Stimulated activated CD8-positive, alpha-beta memory T cell treated with anti-CD3 and anti-CD28 coated beads, Interleukin-12 subunit alpha, Interleukin-12 subunit beta, amount 100 ng/mL, for 4 hours (primary cell): ENCODE results near the gene SEC24D.

Source experiments
- DNase-seq: peaks from one replicate; pipeline ENCODE4 v3.0.0-alpha.2; 2020; ENCODE audit warnings: low read depth

The SEC24D gene

DNA sequence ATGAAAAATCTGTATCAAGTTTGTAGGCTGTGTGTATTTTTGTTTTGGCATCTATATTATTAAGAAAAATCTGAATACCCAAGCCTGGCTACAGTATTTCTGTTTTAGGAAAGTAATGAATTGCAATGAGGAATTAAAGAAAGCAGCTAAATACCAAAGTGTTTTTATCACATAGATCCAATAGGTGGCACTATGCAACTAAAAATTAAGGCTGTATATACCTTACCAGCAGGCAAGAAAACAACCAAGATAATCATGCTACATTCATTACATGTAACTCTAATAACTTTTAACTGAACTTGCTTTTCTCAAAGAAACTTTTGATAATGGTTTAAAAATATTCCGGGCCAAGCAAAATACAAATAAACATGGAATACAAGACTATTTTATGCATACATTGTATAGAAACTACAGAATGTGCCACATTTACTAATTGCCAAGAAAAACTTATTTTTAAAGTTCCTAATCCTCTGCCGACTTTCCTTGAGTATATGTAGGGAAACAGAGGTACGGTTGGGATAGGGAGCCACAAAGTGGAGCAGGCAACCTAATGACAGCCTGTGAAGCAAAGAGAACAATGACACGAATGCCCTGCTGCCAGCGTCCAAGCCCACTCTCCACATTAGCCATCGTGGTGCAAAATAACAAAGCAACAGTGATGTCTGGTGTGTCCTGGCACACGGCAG, 63.7 kb downstream of the SEC24D start:
- DNase-seq: no peak

DNA sequence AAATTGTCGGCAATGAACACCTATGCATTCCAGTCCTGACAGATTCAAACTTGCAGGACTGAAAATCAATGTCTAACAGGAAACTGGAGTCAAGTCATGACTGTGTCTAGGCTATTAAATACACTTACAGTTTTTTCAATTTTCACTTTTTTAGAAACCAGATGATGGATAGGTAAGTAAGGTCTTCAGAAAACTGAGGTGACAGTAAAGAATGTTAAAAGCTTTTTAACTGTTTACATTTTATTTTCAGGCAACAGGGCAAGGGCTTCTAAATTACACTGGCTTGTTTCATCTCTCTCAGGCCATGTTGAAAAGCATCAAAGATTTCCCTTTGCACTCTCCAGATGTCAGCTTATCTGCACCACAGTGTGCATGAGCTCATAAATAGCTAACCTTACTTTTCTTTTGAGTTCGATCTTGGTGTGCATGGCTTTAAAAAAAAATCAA, 65.2 kb downstream of the SEC24D start:
- no peak for DNase-seq

DNA sequence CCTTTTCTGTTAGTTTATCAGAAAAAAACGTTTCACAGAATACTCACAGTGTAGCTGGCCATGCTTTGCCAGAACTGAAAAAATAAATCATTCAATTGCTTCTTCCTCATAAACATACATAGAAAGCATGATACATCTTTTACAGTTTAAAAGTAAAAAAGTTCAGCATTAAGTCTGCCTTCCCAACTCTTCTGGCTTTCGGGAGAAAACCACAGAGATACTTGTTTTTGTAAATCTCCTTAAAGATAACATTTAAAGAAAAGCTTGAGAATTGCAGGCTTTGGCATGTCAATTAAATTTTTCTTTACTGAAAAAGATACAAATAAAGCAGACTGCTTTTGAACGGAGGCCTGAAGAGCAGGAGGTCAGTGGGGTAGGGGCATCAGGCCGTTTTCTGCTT, 66.8 kb downstream of the SEC24D start:
- DNase-seq: no peak

DNA sequence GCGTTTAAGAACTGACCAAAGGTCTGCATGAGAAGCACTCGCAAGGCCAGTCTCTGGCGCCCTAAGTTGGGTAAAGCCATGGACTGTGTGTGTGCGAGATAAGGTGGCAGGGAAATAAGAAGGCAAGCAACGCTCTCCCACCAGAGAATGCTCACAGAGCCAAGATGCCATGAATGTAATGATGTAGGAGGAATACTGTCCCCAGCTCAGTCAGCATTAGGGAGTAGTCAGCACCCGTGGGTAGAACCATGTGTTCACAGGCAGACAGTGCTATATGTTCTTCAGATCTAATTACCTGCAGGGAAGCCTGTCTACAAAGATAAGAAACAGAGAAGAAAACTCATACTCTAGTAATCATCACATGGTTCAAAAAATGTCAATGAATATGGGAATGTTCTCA, 68.8 kb downstream of the SEC24D start:
- DNase-seq: no peak

DNA sequence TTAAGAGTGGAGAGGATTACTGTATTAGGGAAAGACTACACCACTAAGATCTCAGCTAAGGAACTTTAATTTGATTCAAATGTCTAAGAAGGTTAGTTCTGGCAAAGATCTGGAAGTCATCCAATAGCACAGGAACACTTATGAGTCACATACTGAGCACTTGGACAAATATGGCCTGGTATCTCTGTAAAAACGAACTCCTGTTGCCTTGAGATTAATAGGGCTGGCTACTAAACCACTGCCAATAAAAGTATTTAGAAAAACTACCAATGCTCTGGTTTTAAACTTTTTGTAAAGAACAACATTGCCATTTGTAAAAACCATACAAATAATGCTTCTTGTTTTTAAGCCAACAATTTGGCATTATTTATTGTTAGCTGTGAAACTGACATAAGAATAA, 70.5 kb downstream of the SEC24D start:
- no peak for DNase-seq

DNA sequence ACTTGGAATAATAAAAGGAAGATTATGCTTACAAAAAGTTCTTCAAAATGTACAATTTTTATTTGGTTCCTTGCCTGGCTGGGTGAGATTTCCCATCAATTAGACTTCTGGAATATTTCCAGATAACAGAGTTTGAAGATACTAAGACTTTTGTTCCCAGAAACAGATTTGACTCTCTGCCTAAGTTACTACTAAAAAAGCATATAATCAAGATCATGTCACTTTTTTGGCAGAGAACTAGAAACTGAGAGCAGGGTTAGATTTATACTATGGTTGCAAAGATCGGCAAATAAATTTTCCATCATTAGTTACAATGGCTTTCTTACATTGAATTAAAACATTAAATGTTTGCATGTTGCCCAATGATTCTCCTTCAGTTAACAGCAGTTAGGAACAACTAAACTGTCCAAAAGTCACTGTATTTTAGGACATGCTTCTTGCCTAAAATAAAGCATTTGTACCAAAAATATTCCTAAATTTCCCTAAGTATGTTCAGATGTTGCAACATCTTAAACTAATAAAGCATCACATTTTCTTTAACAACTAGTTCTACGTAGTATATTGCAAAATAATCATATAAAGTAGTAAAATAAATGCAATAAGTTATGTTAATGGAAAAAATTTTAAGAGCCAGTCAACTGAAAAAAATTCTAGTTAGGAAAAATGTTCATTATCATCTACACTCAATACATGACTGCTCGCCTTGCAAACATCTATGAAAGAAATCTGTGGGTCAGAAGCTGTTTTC, 73.0 kb downstream of the SEC24D start:
- DNase-seq: no peak

DNA sequence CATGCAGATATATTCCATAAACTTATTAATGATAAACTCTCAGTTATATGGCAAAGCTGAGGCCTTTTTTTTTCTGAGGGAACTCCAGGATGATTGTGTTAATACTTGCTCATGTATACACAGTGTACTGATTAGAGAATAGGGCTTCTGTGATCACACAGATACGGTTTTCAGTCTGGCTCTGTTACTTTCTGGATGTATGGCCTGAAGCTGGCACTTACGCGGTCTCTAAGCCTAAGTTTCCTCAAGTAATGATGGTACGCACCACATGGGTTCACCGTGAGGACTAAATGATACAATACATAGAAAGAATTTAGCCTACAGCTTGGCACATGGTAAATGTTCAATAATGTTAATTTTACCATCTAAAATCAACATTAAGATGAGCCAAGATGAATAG, 73.8 kb downstream of the SEC24D start:
- DNase-seq: no peak

DNA sequence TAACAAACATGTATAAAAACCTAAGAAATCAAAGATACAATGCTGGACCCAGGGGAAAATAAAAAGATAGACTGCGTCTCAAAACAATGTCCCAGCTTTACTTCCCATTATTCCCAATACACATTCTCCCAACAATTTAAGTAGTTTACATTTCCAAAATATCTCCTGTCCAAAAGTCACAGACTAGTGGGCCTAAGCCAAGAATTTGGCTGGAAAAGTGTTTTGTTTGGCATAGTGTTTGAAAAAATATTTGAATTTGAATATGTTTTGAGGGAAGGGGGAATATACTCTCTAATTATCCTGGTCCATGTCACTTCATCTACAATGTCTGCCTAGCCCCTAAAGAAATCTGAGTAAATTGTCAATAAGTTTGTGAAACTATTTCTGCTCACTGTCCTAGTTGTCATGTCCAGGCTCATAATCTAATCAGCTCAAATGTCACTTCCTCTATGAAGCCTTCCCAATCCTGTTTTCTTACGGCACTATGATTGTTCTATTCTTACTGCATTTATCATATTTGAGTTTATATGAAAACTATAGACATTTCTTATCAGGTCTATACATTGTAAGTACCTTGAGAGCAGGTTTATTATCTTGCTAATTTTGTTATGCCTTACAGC, 74.4 kb downstream of the SEC24D start:
- DNase-seq: no peak

DNA sequence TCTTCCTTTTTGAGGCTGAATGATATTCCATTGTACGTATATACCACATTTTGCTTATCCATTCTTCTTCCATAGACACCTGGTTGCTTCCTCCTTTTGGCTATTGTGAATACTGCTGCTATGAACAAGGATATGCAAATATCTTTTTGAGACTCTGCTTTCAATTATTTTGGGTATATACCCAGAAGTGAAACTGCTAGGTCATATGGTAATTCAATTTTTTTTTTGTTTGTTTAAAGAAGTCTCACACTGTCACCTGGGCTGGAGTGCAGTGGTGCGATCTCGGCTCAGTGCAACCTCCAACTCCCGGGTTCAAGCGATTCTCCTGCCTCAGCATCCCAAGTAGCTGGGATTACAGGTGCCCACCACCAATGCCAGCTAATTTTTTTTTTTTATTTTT, 75.4 kb downstream of the SEC24D start:
- no peak for DNase-seq

DNA sequence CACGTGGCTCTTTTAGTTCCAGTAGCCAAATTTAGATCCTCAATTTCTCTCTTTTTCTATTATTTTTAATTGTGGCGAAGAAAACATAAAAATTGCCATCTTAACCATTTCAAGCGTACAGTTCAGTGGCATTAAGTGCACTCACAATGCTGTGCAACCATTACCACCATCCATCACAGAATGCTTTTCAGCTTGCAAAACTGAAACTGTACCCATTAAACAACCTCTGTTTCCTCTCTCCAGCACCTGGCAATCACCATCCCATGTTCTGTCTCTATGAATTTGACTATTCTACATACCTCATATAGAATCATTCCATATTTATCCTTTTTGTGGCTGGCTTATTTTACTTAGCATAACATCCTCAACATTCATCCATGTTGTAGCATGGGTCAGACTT, 75.8 kb downstream of the SEC24D start:
- DNase-seq: no peak

DNA sequence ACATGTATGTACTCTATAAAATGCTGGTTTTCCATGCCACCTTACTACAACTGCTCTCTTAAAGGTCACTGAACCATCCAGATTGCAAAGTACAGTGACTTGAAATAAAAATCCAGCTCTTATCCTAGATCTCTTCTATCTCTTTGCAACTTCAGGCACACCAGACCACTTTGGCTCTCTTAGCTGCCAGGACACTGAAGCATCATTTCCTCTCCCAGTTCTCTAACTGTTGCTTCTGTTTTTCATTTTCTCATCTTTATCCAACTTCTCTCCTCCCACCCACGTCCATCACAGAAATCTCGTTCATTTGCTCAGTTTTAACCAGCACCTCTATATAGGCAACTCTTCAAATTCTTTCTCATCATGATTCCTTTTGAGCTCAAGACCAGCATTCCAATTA, 76.4 kb downstream of the SEC24D start:
- no peak for DNase-seq

DNA sequence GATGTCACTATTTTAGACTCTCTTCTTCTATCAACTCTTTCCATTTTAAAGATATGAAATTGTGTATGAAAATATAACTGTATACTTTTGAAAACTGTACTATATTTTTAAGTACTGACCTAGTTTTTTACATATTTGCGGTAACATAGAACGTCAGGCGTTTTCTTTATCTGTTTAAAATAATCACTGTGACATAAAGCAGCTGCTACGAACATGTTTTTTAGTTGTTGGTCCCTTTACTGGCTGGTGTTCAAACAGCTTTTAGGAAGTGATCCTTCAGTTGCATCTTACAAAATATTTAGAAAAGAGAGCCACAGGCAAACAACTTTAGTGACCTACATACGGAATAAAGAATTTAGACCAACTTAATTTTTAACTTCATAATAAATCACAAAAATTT, 77.6 kb downstream of the SEC24D start:
- DNase-seq: no peak

DNA sequence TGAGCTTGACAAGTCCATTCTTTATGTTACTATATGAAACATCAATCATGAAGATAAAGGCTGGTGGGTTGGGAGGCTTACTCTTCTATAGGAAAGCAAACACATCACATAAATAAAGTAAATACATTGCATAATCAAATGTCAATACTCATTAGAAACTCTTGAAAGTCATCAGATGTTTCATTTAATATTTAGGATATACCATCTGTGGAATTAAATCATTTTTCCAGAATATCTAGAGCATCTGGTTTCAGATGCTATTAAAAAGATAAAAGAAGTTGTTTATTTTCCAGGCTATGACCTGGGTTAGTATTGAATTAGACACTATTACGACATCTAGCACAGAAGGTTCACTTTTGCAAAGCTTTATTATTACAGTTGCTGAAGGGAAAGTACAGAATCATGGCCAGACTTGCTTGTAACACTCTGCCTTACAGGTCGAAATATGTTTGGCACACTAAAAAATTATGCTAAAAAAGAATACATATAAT, 78.1 kb downstream of the SEC24D start:
- no peak for DNase-seq

DNA sequence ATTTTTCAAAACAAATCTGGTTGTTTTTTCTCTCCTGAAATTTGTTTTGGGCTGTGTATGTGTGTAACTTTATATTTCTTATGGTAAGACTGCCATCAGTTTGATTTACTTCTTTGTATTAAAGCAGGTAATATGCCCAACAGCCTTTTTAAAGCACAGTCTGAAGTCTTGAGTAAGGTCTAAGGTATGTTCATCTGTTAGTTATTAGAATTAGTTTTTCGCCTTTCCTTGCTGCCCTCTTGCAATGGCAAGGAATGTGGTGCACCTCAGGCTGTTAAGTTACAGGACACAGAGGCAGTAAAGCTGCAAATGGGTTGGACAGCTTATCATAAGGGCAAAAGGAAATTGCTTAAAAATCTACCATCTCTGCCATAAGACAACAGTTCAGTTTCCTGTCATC, 79.0 kb downstream of the SEC24D start:
- DNase-seq: no peak

DNA sequence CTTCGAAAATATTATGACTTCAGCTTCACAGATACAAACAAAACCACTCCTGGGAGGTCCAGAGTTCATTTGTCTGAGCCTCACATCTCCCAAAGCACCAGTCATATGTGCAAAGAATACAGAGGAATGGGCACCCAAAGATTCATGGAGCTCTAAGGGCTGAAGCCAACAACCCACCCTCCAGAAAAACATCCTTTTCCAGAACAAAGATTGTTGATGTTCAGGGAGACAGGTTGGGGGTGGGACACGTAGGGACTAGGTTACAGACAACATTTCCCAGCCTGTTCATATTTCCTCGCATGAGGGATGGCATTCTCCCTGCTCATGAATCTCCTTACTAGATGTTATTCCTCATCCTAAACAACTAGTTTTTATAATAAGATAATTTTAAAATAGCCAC, 79.5 kb downstream of the SEC24D start:
- no peak for DNase-seq

DNA sequence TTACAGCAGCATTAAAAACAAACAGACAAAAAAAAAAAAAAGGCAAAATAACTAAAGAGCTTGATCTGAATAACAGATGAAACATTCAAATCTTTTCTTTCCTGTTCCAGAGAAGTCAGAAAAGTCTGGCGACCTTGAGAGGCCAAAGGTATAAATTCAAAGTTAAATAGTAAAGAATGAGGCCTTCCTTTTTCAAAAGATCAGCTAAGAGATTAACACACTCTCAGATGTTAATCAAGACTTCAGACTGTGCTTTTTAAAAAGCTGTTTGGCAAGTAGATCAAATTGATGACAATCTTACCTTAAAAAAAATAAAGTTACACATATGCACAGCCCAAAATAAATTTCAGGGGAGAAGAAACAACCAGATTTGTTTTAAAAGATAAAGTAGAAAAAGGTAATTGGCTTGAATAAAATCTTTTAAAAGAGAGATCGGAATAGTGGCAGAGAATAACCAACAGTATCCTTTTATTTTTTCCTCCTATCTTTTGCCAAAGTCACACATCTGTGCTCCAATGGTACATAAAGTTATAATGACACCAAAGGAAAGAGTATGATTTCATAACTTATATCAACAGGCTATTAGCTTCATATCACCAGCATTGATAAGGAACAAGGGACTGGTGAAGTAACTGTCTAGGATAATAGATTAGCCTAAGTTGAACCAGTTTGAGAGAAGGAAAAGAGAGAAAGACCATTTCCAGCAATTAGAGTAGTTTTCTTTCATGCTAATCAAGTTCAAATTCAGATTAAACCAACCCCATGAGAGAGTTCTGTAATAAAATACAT, 80.3 kb downstream of the SEC24D start:
- DNase-seq: no peak

DNA sequence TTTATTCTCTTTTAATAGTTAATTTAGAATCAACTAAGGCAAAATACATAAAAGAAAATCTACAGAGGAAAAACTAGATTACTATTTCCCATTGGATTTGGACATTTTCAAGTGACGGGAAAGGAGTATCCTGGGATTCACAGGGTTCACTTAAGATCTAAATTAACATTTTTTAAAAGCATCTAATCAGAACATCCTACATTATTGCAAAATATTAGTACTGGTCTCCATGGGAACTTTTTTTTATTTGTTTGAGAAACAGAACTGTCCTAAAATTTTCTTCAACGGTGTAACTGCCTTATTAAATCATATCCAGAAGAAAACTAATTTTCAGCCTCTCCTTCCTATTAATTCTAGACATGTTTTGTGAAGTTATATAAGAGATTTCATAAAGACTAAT, 81.0 kb downstream of the SEC24D start:
- no peak for DNase-seq

DNA sequence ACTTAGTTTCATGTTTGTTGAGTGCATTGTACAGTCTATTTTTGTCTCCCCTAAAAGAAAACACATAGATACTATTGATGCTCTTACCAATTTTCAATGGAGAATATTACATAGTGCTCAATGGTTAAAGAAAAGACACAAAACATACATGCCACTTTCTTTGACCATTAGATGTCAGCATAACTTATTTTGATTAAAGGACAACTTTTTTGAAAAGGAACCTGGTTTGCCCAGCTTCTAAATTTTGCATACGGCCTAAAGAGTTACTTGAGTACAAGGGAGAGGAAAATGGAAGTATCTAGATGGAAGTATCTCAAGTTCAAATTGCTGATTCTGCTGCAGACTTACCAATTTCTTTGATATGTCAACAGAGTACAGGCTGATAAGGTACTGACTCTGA, 82.2 kb downstream of the SEC24D start:
- no peak for DNase-seq

DNA sequence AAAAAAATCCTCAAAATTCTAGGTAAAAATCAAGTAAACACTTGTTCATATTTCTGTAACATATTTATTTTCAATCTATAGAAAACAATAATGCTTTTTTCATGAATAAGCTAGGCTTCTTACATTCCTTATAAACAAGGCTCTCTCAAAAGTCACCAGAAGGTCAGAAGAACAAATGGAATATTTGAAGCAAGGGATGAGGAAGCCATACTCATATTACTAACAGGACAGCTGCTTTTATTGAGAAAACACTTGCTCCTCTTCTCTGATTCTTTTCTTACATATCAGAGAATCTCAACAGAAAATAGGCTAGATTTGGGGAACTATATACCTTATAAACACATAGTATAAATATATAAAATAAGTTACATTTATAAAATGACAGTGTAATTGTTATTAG, 82.8 kb downstream of the SEC24D start:
- no peak for DNase-seq

DNA sequence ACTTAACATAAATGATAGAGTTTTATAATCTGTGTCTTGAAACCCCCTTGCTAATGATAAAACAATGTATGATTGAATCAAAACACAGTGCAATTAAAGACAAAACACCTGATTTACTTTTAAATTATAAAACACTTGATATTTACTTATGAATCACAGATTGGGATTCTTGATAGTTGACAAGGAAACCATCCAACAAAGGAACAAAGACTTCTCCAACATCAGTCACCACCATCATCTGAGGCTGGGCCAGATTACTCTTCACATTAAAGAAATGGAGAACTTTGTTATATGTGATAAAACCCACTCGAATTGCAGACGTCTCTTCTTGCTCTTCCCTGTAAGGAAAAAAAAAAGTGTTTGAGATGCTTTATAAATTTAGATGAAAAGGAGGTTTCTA, 83.4 kb downstream of the SEC24D start:
- no peak for DNase-seq

DNA sequence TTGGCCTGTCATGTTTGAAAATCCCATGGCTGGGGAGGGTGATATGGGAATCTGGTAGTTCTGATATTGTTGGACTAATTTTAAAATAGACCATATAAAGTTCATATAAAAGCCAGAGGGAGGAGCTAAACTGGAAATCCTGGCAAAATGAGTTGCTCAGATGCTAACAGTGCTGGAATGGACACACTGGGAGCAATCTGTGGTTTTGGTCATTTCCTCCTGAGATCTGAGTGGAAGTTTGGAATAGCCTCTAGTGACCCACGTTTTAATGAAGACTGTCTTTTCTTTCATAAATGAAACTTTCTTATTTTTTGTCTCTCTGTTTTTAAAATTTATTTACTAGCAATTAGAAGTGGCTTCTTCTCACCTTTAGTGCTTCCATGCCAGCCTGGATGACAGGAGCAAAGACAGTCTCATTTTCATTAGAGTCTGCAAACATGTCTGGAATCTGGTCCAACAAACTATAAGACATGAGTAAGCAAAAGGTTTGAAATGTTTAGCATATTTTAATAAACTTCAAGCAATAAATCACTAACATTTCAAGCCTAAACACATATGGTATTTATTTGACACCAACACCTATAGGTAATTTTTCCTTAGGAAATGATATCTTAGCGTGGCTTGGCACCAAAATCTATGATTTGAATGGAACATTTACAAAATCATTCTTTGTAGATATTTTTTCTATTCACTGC, 84.2 kb downstream of the SEC24D start:
- no peak for DNase-seq
